Measurements from ENCODE around the gene GMDS. TPM values are rescaled to one million over a fixed set of nuclear protein-coding genes. Genes with fewer than 3 reads are reported as not detected.

Gene GMDS
- total RNA-seq, 4 donors from 2014 or later, result 8.7 to 23.1 (median 18.4) TPM

DNA sequence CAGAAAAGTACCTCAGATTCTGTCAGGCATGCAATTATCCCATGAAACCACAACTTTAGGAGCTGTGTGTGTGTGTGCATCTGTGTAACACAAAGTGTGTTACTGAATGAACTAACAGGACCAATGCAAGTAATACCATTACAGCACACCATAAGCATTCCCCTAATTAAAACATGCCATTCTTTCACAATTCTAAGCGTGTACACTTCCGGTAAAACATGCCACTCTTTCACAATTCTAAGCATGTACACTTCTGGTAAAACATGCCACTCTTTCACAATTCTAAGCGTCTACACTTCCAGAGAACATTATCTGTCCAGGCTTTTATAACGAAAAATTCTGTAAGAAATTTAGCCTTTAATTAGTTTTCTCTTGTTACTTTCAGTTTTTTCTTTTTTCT lies 238.2 kb downstream of the GMDS start:
- intact Hi-C loops (cut with DNase I; ENCODE audit: low total_unique reads), result no loop called here
- TF ChIP-seq, protein P1, sequence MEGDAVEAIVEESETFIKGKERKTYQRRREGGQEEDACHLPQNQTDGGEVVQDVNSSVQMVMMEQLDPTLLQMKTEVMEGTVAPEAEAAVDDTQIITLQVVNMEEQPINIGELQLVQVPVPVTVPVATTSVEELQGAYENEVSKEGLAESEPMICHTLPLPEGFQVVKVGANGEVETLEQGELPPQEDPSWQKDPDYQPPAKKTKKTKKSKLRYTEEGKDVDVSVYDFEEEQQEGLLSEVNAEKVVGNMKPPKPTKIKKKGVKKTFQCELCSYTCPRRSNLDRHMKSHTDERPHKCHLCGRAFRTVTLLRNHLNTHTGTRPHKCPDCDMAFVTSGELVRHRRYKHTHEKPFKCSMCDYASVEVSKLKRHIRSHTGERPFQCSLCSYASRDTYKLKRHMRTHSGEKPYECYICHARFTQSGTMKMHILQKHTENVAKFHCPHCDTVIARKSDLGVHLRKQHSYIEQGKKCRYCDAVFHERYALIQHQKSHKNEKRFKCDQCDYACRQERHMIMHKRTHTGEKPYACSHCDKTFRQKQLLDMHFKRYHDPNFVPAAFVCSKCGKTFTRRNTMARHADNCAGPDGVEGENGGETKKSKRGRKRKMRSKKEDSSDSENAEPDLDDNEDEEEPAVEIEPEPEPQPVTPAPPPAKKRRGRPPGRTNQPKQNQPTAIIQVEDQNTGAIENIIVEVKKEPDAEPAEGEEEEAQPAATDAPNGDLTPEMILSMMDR (IDR thresholded peaks at IDR 0.05), result no peak
- no peak for TF ChIP-seq POLR2A (IDR thresholded peaks at IDR 0.05)
- H3K4me3 ChIP-seq (ENCODE audit: low read depth, poor library complexity, severe bottlenecking), result no peak overlapping the region
- WGBS, 2 donors, result 72 to 88% methylated on average over 4 of the region's 4 CpGs
- DNase-seq (ENCODE audit: low spot score in 2 of 2), result no peak

DNA sequence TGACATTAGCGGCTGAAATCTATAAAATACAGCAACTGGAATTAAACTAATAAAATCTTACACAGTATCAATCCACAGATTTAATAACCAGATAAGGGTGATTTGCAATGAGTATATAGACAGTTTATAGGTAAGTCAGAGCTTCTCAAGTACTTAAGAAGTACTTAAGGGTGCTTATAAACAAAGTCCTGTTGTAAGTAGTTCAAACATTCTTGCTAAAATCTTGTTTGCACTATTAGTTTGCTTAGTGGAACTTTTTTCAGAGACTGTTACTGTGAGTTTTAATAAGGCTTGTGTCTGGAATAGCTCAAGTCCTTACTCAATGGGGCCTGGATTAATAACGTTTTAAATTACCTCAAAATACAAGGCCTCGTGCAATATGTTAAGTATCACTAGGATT lies 240.5 kb downstream of the GMDS start:
- TF ChIP-seq POLR2A (IDR thresholded peaks at IDR 0.05), result no peak
- TF ChIP-seq, protein P1 (IDR thresholded peaks at IDR 0.05), result no peak
- 89 to 91% methylated on average over 3 of the region's 3 CpGs for WGBS, 2 donors
- DNase-seq (ENCODE audit: low spot score in 2 of 2), result no peak
- no peak overlapping the region for H3K4me3 ChIP-seq (ENCODE audit: low read depth, poor library complexity, severe bottlenecking)
- intact Hi-C loops (cut with DNase I; ENCODE audit: low total_unique reads), result no loop called here

DNA sequence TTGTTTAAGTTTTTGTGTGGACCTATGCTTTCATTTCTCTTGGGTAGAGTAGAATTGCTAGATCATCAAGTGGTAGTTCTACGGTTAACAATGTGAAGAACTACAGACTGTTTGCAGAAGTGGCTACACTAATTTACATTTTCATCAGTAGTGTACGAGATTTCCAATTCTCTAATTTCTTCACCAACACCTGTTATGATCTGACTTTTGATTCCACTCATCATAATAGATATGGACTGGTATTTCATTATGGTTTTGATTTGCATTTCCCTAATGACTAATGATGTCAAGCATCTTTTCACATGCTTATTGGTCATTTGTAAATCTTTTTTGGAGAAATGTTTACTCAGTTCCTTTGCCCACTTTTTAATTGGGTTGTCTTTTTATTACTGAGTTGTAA lies 244.4 kb downstream of the GMDS start:
- no peak for DNase-seq (ENCODE audit: low spot score in 2 of 2)
- intact Hi-C loops (cut with DNase I; ENCODE audit: low total_unique reads), result no loop called here
- TF ChIP-seq, protein P1 (IDR thresholded peaks at IDR 0.05), result no peak
- no peak for TF ChIP-seq POLR2A (IDR thresholded peaks at IDR 0.05)
- H3K4me3 ChIP-seq (ENCODE audit: low read depth, poor library complexity, severe bottlenecking), result no peak overlapping the region
- whole genome bisulfite sequencing, 2 donors, result 94 to 98% methylated on average over 2 of the region's 2 CpGs

DNA sequence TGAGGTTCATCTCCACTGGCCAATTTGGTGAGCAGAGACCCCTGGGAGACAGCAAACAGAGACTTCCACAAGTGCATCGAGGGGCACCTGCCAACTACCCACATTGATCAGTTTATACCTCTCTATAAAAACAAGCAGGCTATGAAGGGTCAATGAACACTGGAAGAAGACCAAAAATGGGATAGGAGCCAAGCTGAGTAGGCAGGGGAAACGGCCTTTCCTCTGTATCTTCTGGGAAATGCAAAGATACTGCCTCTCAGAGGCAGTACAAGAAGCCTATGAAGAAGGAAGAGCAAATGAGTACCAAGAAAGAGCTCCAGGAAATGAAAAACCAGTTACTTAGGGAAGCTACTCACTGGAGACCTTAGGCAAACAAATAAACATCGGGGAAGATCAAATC lies 247.7 kb downstream of the GMDS start:
- no peak for TF ChIP-seq POLR2A (IDR thresholded peaks at IDR 0.05)
- TF ChIP-seq, protein P1 (IDR thresholded peaks at IDR 0.05), result no peak
- DNase-seq (ENCODE audit: low spot score in 2 of 2), result no peak
- 47 to 56% methylated on average over 3 of the region's 3 CpGs for WGBS, 2 donors
- H3K4me3 ChIP-seq (ENCODE audit: low read depth, poor library complexity, severe bottlenecking), result no peak overlapping the region
- intact Hi-C loops (cut with DNase I; ENCODE audit: low total_unique reads), result no loop called here

DNA sequence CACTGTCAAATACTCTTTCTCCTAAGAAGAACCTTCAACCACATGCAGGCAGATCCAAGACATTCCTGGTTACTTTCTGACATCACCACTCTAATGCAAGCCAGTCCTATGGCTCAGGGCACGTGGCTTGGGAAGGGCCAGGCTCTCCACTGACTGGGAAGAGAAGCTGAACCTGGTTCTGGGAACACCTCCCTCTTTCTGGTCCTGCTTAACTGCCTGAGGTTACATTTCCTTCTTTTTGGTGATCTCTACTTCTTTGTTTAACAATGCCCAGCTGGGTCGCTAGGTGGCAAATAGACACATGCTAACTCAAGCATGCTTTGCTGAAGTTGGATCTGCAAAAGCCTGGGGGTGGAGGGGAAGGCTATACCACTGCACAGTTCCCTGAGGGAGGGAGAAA lies 249.8 kb downstream of the GMDS start:
- no peak overlapping the region for H3K4me3 ChIP-seq (ENCODE audit: low read depth, poor library complexity, severe bottlenecking)
- WGBS, 2 donors, result 90% methylated on average over 2 of the region's 2 CpGs

DNA sequence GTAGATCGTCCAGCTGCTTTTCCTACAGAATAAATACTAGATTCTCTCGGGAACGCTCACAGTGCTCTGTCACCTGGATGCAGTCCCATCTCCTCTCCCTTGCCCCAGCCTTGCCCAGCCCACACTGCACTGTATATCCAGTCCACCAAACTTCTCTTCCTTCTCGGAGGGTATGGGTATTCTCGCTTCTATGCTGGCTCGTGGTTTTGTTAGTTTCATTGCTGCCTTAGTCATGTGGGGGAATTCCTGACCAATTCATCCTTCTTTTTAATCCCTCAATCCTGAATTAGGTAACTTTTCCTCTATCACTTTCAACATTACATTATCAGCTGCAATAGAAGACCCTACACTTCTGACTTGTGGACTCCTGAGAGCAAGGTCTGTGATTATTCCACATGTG lies 252.4 kb downstream of the GMDS start:
- no peak overlapping the region for H3K4me3 ChIP-seq (ENCODE audit: low read depth, poor library complexity, severe bottlenecking)
- intact Hi-C loops (cut with DNase I; ENCODE audit: low total_unique reads), result no loop called here
- no peak for TF ChIP-seq POLR2A (IDR thresholded peaks at IDR 0.05)
- TF ChIP-seq, protein P1 (IDR thresholded peaks at IDR 0.05), result no peak
- DNase-seq (ENCODE audit: low spot score in 2 of 2), result no peak
- WGBS, 2 donors, result 90 to 92% methylated on average over 6 of the region's 6 CpGs

More for the DNA sequence above, 249.8 kb downstream of the GMDS start:
- no peak for DNase-seq (ENCODE audit: low spot score in 2 of 2)
- intact Hi-C loops (cut with DNase I; ENCODE audit: low total_unique reads), result no loop called here
- TF ChIP-seq POLR2A (IDR thresholded peaks at IDR 0.05), result no peak
- TF ChIP-seq, protein P1 (IDR thresholded peaks at IDR 0.05), result no peak
